Measurements from ENCODE around the gene CYB561D1. TPM values are rescaled to one million over a fixed set of nuclear protein-coding genes. Genes with fewer than 3 reads are reported as not detected.

Gene CYB561D1
- total RNA-seq, 2 donors from 2014 or later, result 8.1 to 12.5 TPM

- no peak overlapping the region for H3K27ac ChIP-seq
- H3K9me3 ChIP-seq, result no peaks in the 10 kb centered on the region
- intact Hi-C loops (cut with DNase I), result no loop called here
- peak overlapping the region; percentile 73 for H3K4me3 ChIP-seq
- H3K36me3 ChIP-seq, result no peaks in the 10 kb centered on the region
- no peaks in the 10 kb centered on the region for H3K27me3 ChIP-seq
- peak overlapping the region in 1 of 2 donors; percentile 86 for H3K9ac ChIP-seq (ENCODE audit: low read depth in 2 of 2, low read length in 2 of 2)
- DNase-seq, result no peak
- no peaks in the 10 kb centered on the region for H3K4me1 ChIP-seq
- no peak for TF ChIP-seq CTCF (IDR thresholded peaks at IDR 0.05)
Observed at GRCh38 chr1:109508873-109509175, 14.9 kb downstream of the CYB561D1 start.

GRCh38 chr1:109509176-109510134 lies 15.6 kb downstream of the CYB561D1 start, which contains the start of gene AMIGO1:
Gene AMIGO1 (minus strand): TSS chr1:109509727. CDS start chr1:109508912, 815 bp downstream.
- Histone ChIP-seq H3K9ac (ENCODE audit: low read depth in 2 of 2, low read length in 2 of 2) (peak within 1 kb of the TSS; percentile 67 to 86), H3K4me3 (peak within 1 kb of the TSS; percentile 73)
- peak; percentile 53 for DNase-seq

GRCh38 chr1:109513110-109513710 lies 19.3 kb downstream of the CYB561D1 start:
- Histone ChIP-seq H3K36me3 (no peaks in the 10 kb centered on the region), H3K4me1 (peaks cover 4% of the 10 kb centered on the region), H3K9ac (ENCODE audit: low read depth in 2 of 2, low read length in 2 of 2) (no peak overlapping the region), H3K27me3 (no peaks in the 10 kb centered on the region), H3K4me3 (no peak overlapping the region), H3K9me3 (no peaks in the 10 kb centered on the region), H3K27ac (no peak overlapping the region)
- TF ChIP-seq CTCF (IDR thresholded peaks at IDR 0.05), result no peak
- DNase-seq, result no peak
- intact Hi-C loops (cut with DNase I), result no loop called here

More at GRCh38 chr1:109509176-109510134, 15.6 kb downstream of the CYB561D1 start, which contains the start of gene AMIGO1:
- no peaks in the 10 kb centered on the region for H3K4me1 ChIP-seq
- H3K27ac ChIP-seq, result no peak within 1 kb of the TSS
- no peak for TF ChIP-seq CTCF (IDR thresholded peaks at IDR 0.05)
- no peaks in the 10 kb centered on the region for H3K27me3 ChIP-seq
- H3K9me3 ChIP-seq, result no peaks in the 10 kb centered on the region
- no peaks in the 10 kb centered on the region for H3K36me3 ChIP-seq
- intact Hi-C loops (cut with DNase I), result no loop called here

- H3K27me3 ChIP-seq, result no peaks in the 10 kb centered on the region
- H3K4me1 ChIP-seq, result peaks cover 4% of the 10 kb centered on the region
- DNase-seq, result no peak
- no peaks in the 10 kb centered on the region for H3K36me3 ChIP-seq
- H3K9ac ChIP-seq (ENCODE audit: low read depth in 2 of 2, low read length in 2 of 2), result no peak overlapping the region
- H3K9me3 ChIP-seq, result no peaks in the 10 kb centered on the region
- intact Hi-C loops (cut with DNase I), result no loop called here
- TF ChIP-seq CTCF (IDR thresholded peaks at IDR 0.05), result no peak
- H3K27ac ChIP-seq, result no peak overlapping the region
- H3K4me3 ChIP-seq, result no peak overlapping the region
Observed at GRCh38 chr1:109514846-109515245, 21.0 kb downstream of the CYB561D1 start.

GRCh38 chr1:109516872-109517271 lies 23.0 kb downstream of the CYB561D1 start:
- Histone ChIP-seq H3K27me3 (no peaks in the 10 kb centered on the region), H3K4me1 (peaks cover 4% of the 10 kb centered on the region), H3K36me3 (no peaks in the 10 kb centered on the region), H3K9me3 (no peaks in the 10 kb centered on the region), H3K27ac (peak overlapping the region; percentile 19), H3K9ac (ENCODE audit: low read depth in 2 of 2, low read length in 2 of 2) (no peak overlapping the region), H3K4me3 (no peak overlapping the region)
- intact Hi-C loops (cut with DNase I), result no loop called here
- TF ChIP-seq CTCF (IDR thresholded peaks at IDR 0.05), result no peak
- DNase-seq, result peak; percentile 56
